ENCODE measurements around the gene KCNA3.

KCNA3 gene

GRCh38 chr1:110690709-110691365, 16.1 kb upstream of the KCNA3 start:
- no peaks in the 10 kb centered on the region for H3K36me3 Mint-ChIP-seq
- no peaks in the 10 kb centered on the region for H3K9me3 Mint-ChIP-seq
- no peak overlapping the region for H3K4me3 Mint-ChIP-seq
- peaks cover 3% of the 10 kb centered on the region for H3K27me3 Mint-ChIP-seq
- no peak for DNase-seq (ENCODE audit: low spot score in 2 of 2)
- ATAC-seq (ENCODE audit: low read depth) = no peak
- no peak overlapping the region for H3K27ac Mint-ChIP-seq
- peaks cover 10% of the 10 kb centered on the region for H3K4me1 Mint-ChIP-seq

- ATAC-seq (ENCODE audit: low read depth) (no peak), DNase-seq (ENCODE audit: low spot score in 2 of 2) (no peak)
- Mint-ChIP-seq H3K4me3 (no peak overlapping the region), H3K36me3 (no peaks in the 10 kb centered on the region), H3K27me3 (peaks cover 4% of the 10 kb centered on the region), H3K27ac (no peak overlapping the region), H3K4me1 (peaks cover 10% of the 10 kb centered on the region), H3K9me3 (no peaks in the 10 kb centered on the region)
Observed at GRCh38 chr1:110689868-110690267, 15.1 kb upstream of the KCNA3 start.

GRCh38 chr1:110688514-110688913, 13.8 kb upstream of the KCNA3 start:
- Mint-ChIP-seq H3K4me1 (peaks cover 10% of the 10 kb centered on the region), H3K4me3 (no peak overlapping the region), H3K27me3 (peaks cover 4% of the 10 kb centered on the region), H3K36me3 (no peaks in the 10 kb centered on the region), H3K27ac (no peak overlapping the region), H3K9me3 (no peaks in the 10 kb centered on the region)
- no peak for ATAC-seq (ENCODE audit: low read depth)
- no peak for DNase-seq (ENCODE audit: low spot score in 2 of 2)

GRCh38 chr1:110687250-110687649, 12.5 kb upstream of the KCNA3 start:
- Mint-ChIP-seq H3K36me3 (no peaks in the 10 kb centered on the region), H3K4me1 (peaks cover 10% of the 10 kb centered on the region), H3K27me3 (peaks cover 4% of the 10 kb centered on the region), H3K4me3 (no peak overlapping the region), H3K9me3 (no peaks in the 10 kb centered on the region), H3K27ac (no peak overlapping the region)
- no peak for ATAC-seq (ENCODE audit: low read depth)
- DNase-seq (ENCODE audit: low spot score in 2 of 2) = no peak

GRCh38 chr1:110686188-110686587, 11.4 kb upstream of the KCNA3 start:
- Mint-ChIP-seq H3K27ac (no peak overlapping the region), H3K9me3 (no peaks in the 10 kb centered on the region), H3K4me3 (no peak overlapping the region), H3K4me1 (peaks cover 10% of the 10 kb centered on the region), H3K27me3 (peaks cover 4% of the 10 kb centered on the region), H3K36me3 (no peaks in the 10 kb centered on the region)
- ATAC-seq (ENCODE audit: low read depth) (peak; percentile 76), DNase-seq (ENCODE audit: low spot score in 2 of 2) (peak in 1 of 2 donors; percentile 18)

- no peaks in the 10 kb centered on the region for H3K36me3 Mint-ChIP-seq
- ATAC-seq (ENCODE audit: low read depth) = no peak
- peaks cover 10% of the 10 kb centered on the region for H3K4me1 Mint-ChIP-seq
- no peak overlapping the region for H3K4me3 Mint-ChIP-seq
- DNase-seq (ENCODE audit: low spot score in 2 of 2) = no peak
- H3K9me3 Mint-ChIP-seq = no peaks in the 10 kb centered on the region
- H3K27me3 Mint-ChIP-seq = peaks cover 4% of the 10 kb centered on the region
- no peak overlapping the region for H3K27ac Mint-ChIP-seq
Observed at GRCh38 chr1:110684491-110684890, 9.8 kb upstream of the KCNA3 start.

- Mint-ChIP-seq H3K36me3 (no peaks in the 10 kb centered on the region), H3K27ac (no peak overlapping the region), H3K4me3 (no peak overlapping the region), H3K9me3 (no peaks in the 10 kb centered on the region), H3K27me3 (peaks cover 4% of the 10 kb centered on the region), H3K4me1 (peaks cover 10% of the 10 kb centered on the region)
- DNase-seq (ENCODE audit: low spot score in 2 of 2) (no peak), ATAC-seq (ENCODE audit: low read depth) (no peak)
Observed at GRCh38 chr1:110682898-110683297, 8.2 kb upstream of the KCNA3 start.

- DNase-seq (ENCODE audit: low spot score in 2 of 2) (no peak), ATAC-seq (ENCODE audit: low read depth) (no peak)
- Mint-ChIP-seq H3K36me3 (no peaks in the 10 kb centered on the region), H3K9me3 (no peaks in the 10 kb centered on the region), H3K4me3 (no peak overlapping the region), H3K27me3 (no peaks in the 10 kb centered on the region), H3K27ac (no peak overlapping the region), H3K4me1 (peaks cover 8% of the 10 kb centered on the region)
Observed at GRCh38 chr1:110680036-110680735, 5.4 kb upstream of the KCNA3 start.

- Mint-ChIP-seq H3K27ac (no peak overlapping the region), H3K4me1 (peaks cover 18% of the 10 kb centered on the region), H3K36me3 (no peaks in the 10 kb centered on the region), H3K4me3 (no peak overlapping the region), H3K27me3 (no peaks in the 10 kb centered on the region), H3K9me3 (no peaks in the 10 kb centered on the region)
- ATAC-seq (ENCODE audit: low read depth) = no peak
- no peak for DNase-seq (ENCODE audit: low spot score in 2 of 2)
Observed at GRCh38 chr1:110677526-110677925, 2.8 kb upstream of the KCNA3 start.

GRCh38 chr1:110676970-110677369, 2.2 kb upstream of the KCNA3 start:
- no peaks in the 10 kb centered on the region for H3K36me3 Mint-ChIP-seq
- ATAC-seq (ENCODE audit: low read depth) (no peak), DNase-seq (ENCODE audit: low spot score in 2 of 2) (no peak)
- no peak overlapping the region for H3K27ac Mint-ChIP-seq
- peaks cover 18% of the 10 kb centered on the region for H3K4me1 Mint-ChIP-seq
- no peaks in the 10 kb centered on the region for H3K9me3 Mint-ChIP-seq
- no peak overlapping the region for H3K4me3 Mint-ChIP-seq
- no peaks in the 10 kb centered on the region for H3K27me3 Mint-ChIP-seq

GRCh38 chr1:110675060-110675791, 486 bp upstream of the KCNA3 start:
- Mint-ChIP-seq H3K36me3 (peaks cover 2% of the 10 kb centered on the region), H3K4me3 (peak overlapping the region; percentile 81), H3K27me3 (no peaks in the 10 kb centered on the region), H3K27ac (no peak overlapping the region), H3K4me1 (peaks cover 24% of the 10 kb centered on the region), H3K9me3 (no peaks in the 10 kb centered on the region)
- peak in 1 of 2 donors; percentile 13 for DNase-seq (ENCODE audit: low spot score in 2 of 2)
- ATAC-seq (ENCODE audit: low read depth) = no peak

- DNase-seq (ENCODE audit: low spot score in 2 of 2) = no peak
- Mint-ChIP-seq H3K36me3 (peaks cover 2% of the 10 kb centered on the region), H3K27ac (peak overlapping the region; percentile 98), H3K4me1 (peaks cover 24% of the 10 kb centered on the region), H3K4me3 (peak overlapping the region; percentile 81), H3K9me3 (no peaks in the 10 kb centered on the region), H3K27me3 (no peaks in the 10 kb centered on the region)
- ATAC-seq (ENCODE audit: low read depth) = no peak
Observed at GRCh38 chr1:110673805-110674336, 869 bp downstream of the KCNA3 start.

GRCh38 chr1:110673197-110673701, 1.5 kb downstream of the KCNA3 start:
- ATAC-seq (ENCODE audit: low read depth) (no peak), DNase-seq (ENCODE audit: low spot score in 2 of 2) (peak in 1 of 2 donors; percentile 4)
- Mint-ChIP-seq H3K4me1 (peaks cover 27% of the 10 kb centered on the region), H3K27ac (peak overlapping the region; percentile 98), H3K36me3 (peaks cover 2% of the 10 kb centered on the region), H3K27me3 (no peaks in the 10 kb centered on the region), H3K4me3 (peak overlapping the region; percentile 81), H3K9me3 (no peaks in the 10 kb centered on the region)

- Mint-ChIP-seq H3K36me3 (peaks cover 4% of the 10 kb centered on the region), H3K27ac (peak overlapping the region; percentile 98), H3K4me3 (peak overlapping the region; percentile 81), H3K27me3 (no peaks in the 10 kb centered on the region), H3K9me3 (no peaks in the 10 kb centered on the region), H3K4me1 (peaks cover 29% of the 10 kb centered on the region)
- DNase-seq (ENCODE audit: low spot score in 2 of 2) = peak; percentile 25 to 35
- ATAC-seq (ENCODE audit: low read depth) = peak; percentile 75
Observed at GRCh38 chr1:110672753-110673108, 2.0 kb downstream of the KCNA3 start.
